IMR-90 (cell line): ENCODE measurements around the gene CHRNB1. TPM values are rescaled to one million over a fixed set of nuclear protein-coding genes. Genes with fewer than 3 reads are reported as not detected.

Source experiments
- ATAC-seq: fragments of 200-7000 bp; cut with Tn5 transposase; 2 replicates; pipeline ENCODE4 v1.9.1; 2020; ENCODE audit warnings: low read depth, mild to moderate bottlenecking, moderate library complexity
- BruUV-seq: library from RNA; stranded (reverse); fragments of 400-500 nt; replicated peaks from 2 replicates; lab custom pipeline; 2021; lab: Mats Ljungman, UMichigan
- CTCF ChIA-PET: fragments of 300-600 bp; formaldehyde crosslinking; extraction: SDS; loops from one replicate; lab custom pipeline; 2021; ENCODE audit warnings: antibody characterized with exemption; lab: Yijun Ruan, JAX
- POLR2A ChIA-PET: fragments of 300-600 bp; sonication (Branson Sonifier 250); formaldehyde crosslinking; loops from one replicate; lab custom pipeline; 2022; ENCODE audit warnings: antibody characterized with exemption; ENCODE audit not compliant: unreplicated experiment; lab: Charles Lee
- DNase-seq: peaks from one replicate; pipeline ENCODE4 v3.0.0; 2013
- H2AFZ ChIP-seq: replicated peaks from 2 replicates; pipeline ENCODE3; 2013; ENCODE audit warnings: low read length, mild to moderate bottlenecking; ENCODE audit not compliant: poor library complexity
- H2AK5ac ChIP-seq: 2 replicates; pipeline ENCODE4 v1.6.1; 2013; ENCODE audit warnings: low read depth, low read length, inconsistent platforms
- H2AK9ac ChIP-seq: replicated peaks from 2 replicates; pipeline ENCODE3; 2013; ENCODE audit warnings: mild to moderate bottlenecking, low read depth, low read length, moderate library complexity; ENCODE audit not compliant: poor library complexity
- H2BK120ac ChIP-seq: 2 replicates; pipeline ENCODE4 v1.6.1; 2013; ENCODE audit warnings: low read depth, low read length, inconsistent platforms
- H2BK15ac ChIP-seq: 3 replicates; pipeline ENCODE4 v1.6.1; 2013; ENCODE audit warnings: low read depth, low read length, inconsistent platforms
- H2BK20ac ChIP-seq: 2 replicates; pipeline ENCODE4 v1.6.1; 2013; ENCODE audit warnings: low read depth, mild to moderate bottlenecking, inconsistent platforms, low read length, moderate library complexity
- H2BK5ac ChIP-seq: 2 replicates; pipeline ENCODE4 v1.6.1; 2013; ENCODE audit warnings: mild to moderate bottlenecking, low read depth, low read length, inconsistent platforms; ENCODE audit not compliant: poor library complexity, severe bottlenecking
- H3K14ac ChIP-seq: replicated peaks from 2 replicates; pipeline ENCODE4 v1.6.1; 2013; ENCODE audit warnings: low read depth, low read length, inconsistent platforms
- H3K18ac ChIP-seq: 2 replicates; pipeline ENCODE4 v1.6.1; 2013; ENCODE audit warnings: low read depth, low read length, control low read depth
- H3K23ac ChIP-seq: 2 replicates; pipeline ENCODE4 v1.6.1; 2013; ENCODE audit warnings: low read depth, low read length, inconsistent platforms
- H3K27ac ChIP-seq: 2 replicates; pipeline ENCODE4 v1.5.1; 2013; ENCODE audit warnings: mild to moderate bottlenecking, control low read depth, low read length; ENCODE audit not compliant: insufficient read depth
- H3K27me3 ChIP-seq: 2 replicates; pipeline ENCODE4 v1.6.1; 2013; ENCODE audit warnings: low read length; ENCODE audit not compliant: control insufficient read depth, insufficient read depth
- H3K36me3 ChIP-seq: 2 replicates; pipeline ENCODE4 v1.6.1; 2013; ENCODE audit warnings: low read length, mixed read lengths; ENCODE audit not compliant: control insufficient read depth, insufficient read depth
- H3K4ac ChIP-seq: 2 replicates; pipeline ENCODE4 v1.6.1; 2013; ENCODE audit warnings: low read depth, low read length, inconsistent platforms
- H3K4me1 ChIP-seq: 2 replicates; pipeline ENCODE4 v1.6.1; 2013; ENCODE audit warnings: low read length, mixed read lengths; ENCODE audit not compliant: control insufficient read depth, insufficient read depth
- H3K4me2 ChIP-seq: 2 replicates; pipeline ENCODE4 v1.6.1; 2013; ENCODE audit warnings: low read depth, mild to moderate bottlenecking, control low read depth, low read length, moderate library complexity
- H3K4me3 ChIP-seq: 2 replicates; pipeline ENCODE4 v1.5.1; 2013; ENCODE audit warnings: low read depth, mild to moderate bottlenecking, control low read depth, low read length, moderate library complexity; ENCODE audit not compliant: insufficient read depth
- H3K56ac ChIP-seq: 2 replicates; pipeline ENCODE4 v1.6.1; 2013; ENCODE audit warnings: low read length, inconsistent platforms; ENCODE audit not compliant: insufficient read depth; ENCODE audit errors: extremely low read depth
- H3K79me1 ChIP-seq, 2 experiments: 2 replicates each; pipeline ENCODE4 v1.6.1; 2013; ENCODE audit warnings: low read length in 2 of 2, inconsistent platforms in 1 of 2, low read depth in 1 of 2
- H3K9ac ChIP-seq: 2 replicates; pipeline ENCODE4 v1.6.1; 2013; ENCODE audit warnings: low read depth, low read length, control low read depth
- H3K9me1 ChIP-seq: 2 replicates; pipeline ENCODE4 v1.6.1; 2013; ENCODE audit warnings: low read length, inconsistent platforms; ENCODE audit not compliant: insufficient read depth
- H3K9me3 ChIP-seq: 2 replicates; pipeline ENCODE4 v1.6.1; 2013; ENCODE audit warnings: low read length; ENCODE audit not compliant: control insufficient read depth, insufficient read depth
- H4K20me1 ChIP-seq: 2 replicates; pipeline ENCODE4 v1.6.1; 2013; ENCODE audit warnings: low read length, inconsistent platforms; ENCODE audit not compliant: insufficient read depth
- H4K5ac ChIP-seq: 2 replicates; pipeline ENCODE4 v1.6.1; 2013; ENCODE audit warnings: mild to moderate bottlenecking, low read depth, low read length, control low read depth
- H4K8ac ChIP-seq, 2 experiments: 2 replicates each; pipeline ENCODE4 v1.6.1; 2013; ENCODE audit warnings: low read depth in 2 of 2, low read length in 2 of 2, control low read depth in 1 of 2, inconsistent platforms in 1 of 2
- H4K91ac ChIP-seq: 2 replicates; pipeline ENCODE4 v1.6.1; 2013; ENCODE audit warnings: low read depth, low read length, inconsistent platforms; ENCODE audit not compliant: insufficient read depth
- CEBPB ChIP-seq: IDR thresholded peaks from 2 replicates; pipeline ENCODE4 v1.6.1; 2012; ENCODE audit warnings: low read depth, low read length, improper control_type of control experiment
- CHD1 ChIP-seq: IDR thresholded peaks from 2 replicates; pipeline ENCODE4 v1.6.1; 2012; ENCODE audit warnings: low read depth, low read length, improper control_type of control experiment
- CTCF ChIP-seq: conservative IDR thresholded peaks from 2 replicates; pipeline ENCODE4 v1.5.1; 2012; ENCODE audit warnings: mild to moderate bottlenecking, low read depth, low read length, improper control_type of control experiment
- FOS ChIP-seq: fragments of 150-350 bp; IDR thresholded peaks from 2 replicates; pipeline ENCODE4 v1.6.1; 2016; ENCODE audit warnings: low read depth, low read length
- RCOR1 ChIP-seq: IDR thresholded peaks from 2 replicates; pipeline ENCODE4 v1.6.1; 2012; ENCODE audit warnings: mild to moderate bottlenecking, low read length, improper control_type of control experiment; ENCODE audit not compliant: insufficient replicate concordance
- USF2 ChIP-seq: fragments of 150-350 bp; IDR thresholded peaks from 2 replicates; pipeline ENCODE4 v1.6.1; 2017; ENCODE audit warnings: mild to moderate bottlenecking, antibody characterized with exemption, low read length, low read depth
- WGBS, 2 experiments: methylation state at CpG; one replicate each; pipeline versions ENCODE4 v1.1.5 to v1.1.7; 2013; ENCODE audit warnings: missing lambda C conversion rate in 2 of 2; ENCODE audit not compliant: insufficient read length in 1 of 2; ENCODE audit errors: extremely low coverage in 2 of 2; 5-methylcytosine and 5-hydroxymethylcytosine counted together
- dilution Hi-C: fragments of 300-500 bp; cut with HindIII; formaldehyde crosslinking; loops from one replicate; pipeline ENCODE4 v1.14.3; 2018; ENCODE audit warnings: low sequenced_read_pairs; ENCODE audit not compliant: unreplicated experiment
- in situ Hi-C: fragments of 300-500 bp; cut with MboI; formaldehyde crosslinking; loops from 3 replicates; pipeline ENCODE4 v1.14.3; 2019; ENCODE audit warnings: low sequenced_read_pairs, inconsistent platforms, mixed read lengths
- intact Hi-C: fragments of 100-400 bp; cut with micrococcal nuclease; formaldehyde crosslinking; loops from 2 replicates; pipeline ENCODE4 v1.10.0; 2022
- polyA plus RNA-seq, 3 experiments: library from polyadenylated mRNA; depleted of rRNA; stranded (reverse); fragments of >200 nt; gene quantifications; 2 replicates each; pipeline ENCODE4 v1.2.3, GENCODE V29; 2012; ENCODE audit warnings: low replicate concordance in 1 of 3
- total RNA-seq: library from RNA; depleted of rRNA; stranded (reverse); fragments of >200 nt; gene quantifications from 2 replicates; pipeline ENCODE4 v1.2.3, GENCODE V29; 2012; rRNA removed

The CHRNB1 gene
- total and polyA plus RNA-seq, 2 of the 4 experiments (the other 2 are of a cell fraction): 4.3 to 6.0 TPM

GRCh38 chr17:7503521-7503920 is 58.7 kb downstream of the CHRNB1 start:
- DNase-seq (no peak), ATAC-seq (no peak)
- Histone ChIP-seq H3K27me3 (no peaks in the 10 kb centered on the region), H3K56ac (no peak overlapping the region), H3K4me3 (no peak overlapping the region), H3K9ac (no peak overlapping the region), H2BK120ac (no peak overlapping the region), H2BK15ac (no peak overlapping the region), H2AFZ (no peak overlapping the region), H4K5ac (no peak overlapping the region), H4K20me1 (peaks cover 9% of the 10 kb centered on the region; the same call in 1 of the 2 replicates), H3K4ac (no peak overlapping the region), H4K8ac (no peak overlapping the region), H2AK5ac (no peak overlapping the region), H2AK9ac (no peak overlapping the region), H3K14ac (no peak overlapping the region), H3K36me3 (peaks cover 72% of the 10 kb centered on the region), H4K91ac (no peak overlapping the region), H3K9me1 (peaks cover 2% of the 10 kb centered on the region; the same call in 1 of the 2 replicates), H3K79me1 (peaks cover 28 to 35% of the 10 kb centered on the region in 2 experiments), H3K27ac (no peak overlapping the region), H3K4me1 (no peaks in the 10 kb centered on the region), H2BK5ac (no peak overlapping the region), H2BK20ac (no peak overlapping the region), H3K9me3 (no peaks in the 10 kb centered on the region), H3K23ac (no peak overlapping the region), H3K18ac (no peak overlapping the region), H3K4me2 (no peak overlapping the region)
- TF ChIP-seq USF2 (no peak), CHD1 (no peak), CTCF (no peak), FOS (no peak), CEBPB (no peak), RCOR1 (no peak)
- BruUV-seq: no TSS peak
- dilution Hi-C loops (no loop called here), in situ Hi-C loops (no loop called here), intact Hi-C loops (no loop called here)
- ChIA-PET POLR2A (no interaction called here), CTCF (interaction anchor here (1.2 kb wide), 1 partner anchor 11 kb away, joined by 3 read pairs; no protein-coding TSS in a partner anchor)
- WGBS, 2 experiments: no CpG with 5 or more reads among the region's 8 CpGs

Other genes starting within 250 kb of the CHRNB1 start
Only the 30 nearest of the 40 such genes appear.
- 0.56 and 1.4 TPM in 2 replicates for gene CLDN7, start 182.6 kb upstream of the CHRNB1 start, total RNA-seq
- 1.4 and 2.8 TPM in 2 replicates for gene CLDN7, start 182.6 kb upstream of the CHRNB1 start, polyA plus RNA-seq (2012; rRNA removed)
- under 0.01 TPM in 1 of 2 replicates, not detected in the other for gene SLC2A4, start 163.3 kb upstream of the CHRNB1 start, total RNA-seq
- gene SLC2A4, start 163.3 kb upstream of the CHRNB1 start, polyA plus RNA-seq (2012; rRNA removed): 0.07 TPM in 2 replicates
- not detected in 2 replicates for gene YBX2, start 150.4 kb upstream of the CHRNB1 start, total RNA-seq
- gene YBX2, start 150.4 kb upstream of the CHRNB1 start, polyA plus RNA-seq (2012; rRNA removed): 0.17 TPM in 1 of 2 replicates, not detected in the other
- gene EIF5A, start 137.4 kb upstream of the CHRNB1 start, total RNA-seq: 718 and 883 TPM in 2 replicates
- gene EIF5A, start 137.4 kb upstream of the CHRNB1 start, polyA plus RNA-seq (2012; rRNA removed): 660 and 782 TPM in 2 replicates
- gene GPS2, start 129.7 kb upstream of the CHRNB1 start, total RNA-seq: 36.2 and 37.5 TPM in 2 replicates
- 47.5 and 50.9 TPM in 2 replicates for gene GPS2, start 129.7 kb upstream of the CHRNB1 start, polyA plus RNA-seq (2012; rRNA removed)
- gene NEURL4, start 115.7 kb upstream of the CHRNB1 start, total RNA-seq: 8.4 and 9.2 TPM in 2 replicates
- 23.3 and 26.3 TPM in 2 replicates for gene NEURL4, start 115.7 kb upstream of the CHRNB1 start, polyA plus RNA-seq (2012; rRNA removed)
- under 0.01 and 0.83 TPM in 2 replicates for gene ACAP1, start 108.5 kb upstream of the CHRNB1 start, total RNA-seq
- gene ACAP1, start 108.5 kb upstream of the CHRNB1 start, polyA plus RNA-seq (2012; rRNA removed): 2.1 and 2.3 TPM in 2 replicates
- 10.6 and 10.8 TPM in 2 replicates for gene KCTD11, start 92.9 kb upstream of the CHRNB1 start, total RNA-seq
- 14.4 and 16.4 TPM in 2 replicates for gene KCTD11, start 92.9 kb upstream of the CHRNB1 start, polyA plus RNA-seq (2012; rRNA removed)
- not detected in 2 replicates for gene TMEM95, start 89.9 kb upstream of the CHRNB1 start, total RNA-seq
- gene TMEM95, start 89.9 kb upstream of the CHRNB1 start, polyA plus RNA-seq (2012; rRNA removed): not detected in 2 replicates
- under 0.01 and 0.54 TPM in 2 replicates for gene TNK1, start 64.0 kb upstream of the CHRNB1 start, total RNA-seq
- gene TNK1, start 64.0 kb upstream of the CHRNB1 start, polyA plus RNA-seq (2012; rRNA removed): 0.44 and 0.55 TPM in 2 replicates
- gene PLSCR3, start 50.5 kb upstream of the CHRNB1 start, total RNA-seq: 6.1 and 6.4 TPM in 2 replicates
- gene PLSCR3, start 50.5 kb upstream of the CHRNB1 start, polyA plus RNA-seq (2012; rRNA removed): 116 and 131 TPM in 2 replicates
- gene TMEM256, start 41.0 kb upstream of the CHRNB1 start, total RNA-seq: 35.3 and 38.4 TPM in 2 replicates
- 174 and 252 TPM in 2 replicates for gene TMEM256, start 41.0 kb upstream of the CHRNB1 start, polyA plus RNA-seq (2012; rRNA removed)
- gene NLGN2, start 37.2 kb upstream of the CHRNB1 start, total RNA-seq: 1.7 and 1.8 TPM in 2 replicates
- gene NLGN2, start 37.2 kb upstream of the CHRNB1 start, polyA plus RNA-seq (2012; rRNA removed): 36.7 and 38.1 TPM in 2 replicates
- not detected in 2 replicates for gene SPEM1, start 24.7 kb upstream of the CHRNB1 start, total RNA-seq
- gene SPEM1, start 24.7 kb upstream of the CHRNB1 start, polyA plus RNA-seq (2012; rRNA removed): not detected in 2 replicates
- not detected in 2 replicates for gene SPEM2, start 19.4 kb upstream of the CHRNB1 start, total RNA-seq
- gene SPEM2, start 19.4 kb upstream of the CHRNB1 start, polyA plus RNA-seq (2012; rRNA removed): not detected in 2 replicates
- not detected in 2 replicates for gene SPEM3, start 16.2 kb upstream of the CHRNB1 start, total RNA-seq
- gene SPEM3, start 16.2 kb upstream of the CHRNB1 start, polyA plus RNA-seq (2012; rRNA removed): not detected in 2 replicates
- gene TMEM102, start 9.6 kb upstream of the CHRNB1 start, total RNA-seq: 1.1 and 1.4 TPM in 2 replicates
- gene TMEM102, start 9.6 kb upstream of the CHRNB1 start, polyA plus RNA-seq (2012; rRNA removed): 2.2 and 2.3 TPM in 2 replicates
- 0.18 and 0.28 TPM in 2 replicates for gene FGF11, start 5.5 kb upstream of the CHRNB1 start, total RNA-seq
- 0.99 and 1.1 TPM in 2 replicates for gene FGF11, start 5.5 kb upstream of the CHRNB1 start, polyA plus RNA-seq (2012; rRNA removed)
- 6.3 and 8.3 TPM in 2 replicates for gene ZBTB4, start 34.6 kb downstream of the CHRNB1 start, total RNA-seq
- gene ZBTB4, start 34.6 kb downstream of the CHRNB1 start, polyA plus RNA-seq (2012; rRNA removed): 20.1 and 20.3 TPM in 2 replicates
- not detected in 2 replicates for gene SLC35G6, start 36.4 kb downstream of the CHRNB1 start, total RNA-seq
- gene SLC35G6, start 36.4 kb downstream of the CHRNB1 start, polyA plus RNA-seq (2012; rRNA removed): not detected in 2 replicates
- gene POLR2A, start 39.3 kb downstream of the CHRNB1 start, total RNA-seq: 56.4 and 56.6 TPM in 2 replicates
- gene POLR2A, start 39.3 kb downstream of the CHRNB1 start, polyA plus RNA-seq (2012; rRNA removed): 38.4 and 54.0 TPM in 2 replicates
- gene TNFSF12, start 104.0 kb downstream of the CHRNB1 start, total RNA-seq: 2.7 and 3.6 TPM in 2 replicates
- gene TNFSF12, start 104.0 kb downstream of the CHRNB1 start, polyA plus RNA-seq (2012; rRNA removed): 22.0 and 23.1 TPM in 2 replicates
- 0.56 TPM in 1 of 2 replicates, not detected in the other for gene TNFSF13, start 113.7 kb downstream of the CHRNB1 start, total RNA-seq
- gene TNFSF13, start 113.7 kb downstream of the CHRNB1 start, polyA plus RNA-seq (2012; rRNA removed): 0.98 and 1.3 TPM in 2 replicates
- gene SENP3, start 116.9 kb downstream of the CHRNB1 start, total RNA-seq: 72.8 and 120 TPM in 2 replicates
- 74.7 and 82.4 TPM in 2 replicates for gene SENP3, start 116.9 kb downstream of the CHRNB1 start, polyA plus RNA-seq (2012; rRNA removed)
- gene CD68, start 134.6 kb downstream of the CHRNB1 start, total RNA-seq: 16.0 and 23.3 TPM in 2 replicates
- 43.1 and 55.0 TPM in 2 replicates for gene CD68, start 134.6 kb downstream of the CHRNB1 start, polyA plus RNA-seq (2012; rRNA removed)
- 142 and 149 TPM in 2 replicates for gene MPDU1, start 138.8 kb downstream of the CHRNB1 start, total RNA-seq
- 135 and 152 TPM in 2 replicates for gene MPDU1, start 138.8 kb downstream of the CHRNB1 start, polyA plus RNA-seq (2012; rRNA removed)
- 0.18 and 0.28 TPM in 2 replicates for gene SOX15, start 145.0 kb downstream of the CHRNB1 start, total RNA-seq
- 0.62 and 1.0 TPM in 2 replicates for gene SOX15, start 145.0 kb downstream of the CHRNB1 start, polyA plus RNA-seq (2012; rRNA removed)
- gene FXR2, start 169.8 kb downstream of the CHRNB1 start, total RNA-seq: 38.6 and 39.1 TPM in 2 replicates
- 55.9 and 59.8 TPM in 2 replicates for gene FXR2, start 169.8 kb downstream of the CHRNB1 start, polyA plus RNA-seq (2012; rRNA removed)
- 20.4 and 21.4 TPM in 2 replicates for gene SAT2, start 182.8 kb downstream of the CHRNB1 start, total RNA-seq
- 43.8 and 45.9 TPM in 2 replicates for gene SAT2, start 182.8 kb downstream of the CHRNB1 start, polyA plus RNA-seq (2012; rRNA removed)
- 0.36 TPM in 1 of 2 replicates, not detected in the other for gene SHBG, start 185.1 kb downstream of the CHRNB1 start, total RNA-seq
- gene SHBG, start 185.1 kb downstream of the CHRNB1 start, polyA plus RNA-seq (2012; rRNA removed): 0.38 and 0.40 TPM in 2 replicates